GM03348 (cell line): ENCODE measurements around the gene CNN1.
A peak's percentile ranks its signal among the peaks of the same experiment; 100 is the strongest.
"Not testable (repeated sequence)": the region's sequence is repeated elsewhere in the genome, so short reads cannot be mapped to it uniquely, and the experiment has no call there.

ENCODE experiments used
- DNase-seq: peaks from one replicate; pipeline ENCODE4 v3.0.0; 2012; ENCODE audit warnings: low spot score

CNN1 gene

DNA sequence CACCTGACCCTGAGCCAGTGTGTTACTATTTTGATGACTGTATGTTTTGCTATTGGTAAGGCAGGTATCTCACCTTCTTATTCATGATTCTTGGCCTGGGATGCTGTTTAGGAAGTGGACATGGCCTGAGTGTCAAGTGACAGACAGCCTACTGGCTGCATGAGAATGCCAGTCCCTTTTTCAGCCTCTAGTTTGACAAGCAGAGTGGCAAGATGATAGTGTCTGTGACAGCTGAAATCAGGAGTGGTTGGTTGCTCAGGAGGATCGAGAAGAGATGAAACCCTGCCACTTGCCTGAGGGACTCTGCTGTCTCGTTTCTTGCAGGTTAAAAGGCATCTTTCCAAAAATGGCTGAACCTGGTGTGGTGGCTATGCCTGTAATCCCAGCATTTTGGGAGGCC, 27.5 kb downstream of the CNN1 start:
- DNase-seq: no peak

DNA sequence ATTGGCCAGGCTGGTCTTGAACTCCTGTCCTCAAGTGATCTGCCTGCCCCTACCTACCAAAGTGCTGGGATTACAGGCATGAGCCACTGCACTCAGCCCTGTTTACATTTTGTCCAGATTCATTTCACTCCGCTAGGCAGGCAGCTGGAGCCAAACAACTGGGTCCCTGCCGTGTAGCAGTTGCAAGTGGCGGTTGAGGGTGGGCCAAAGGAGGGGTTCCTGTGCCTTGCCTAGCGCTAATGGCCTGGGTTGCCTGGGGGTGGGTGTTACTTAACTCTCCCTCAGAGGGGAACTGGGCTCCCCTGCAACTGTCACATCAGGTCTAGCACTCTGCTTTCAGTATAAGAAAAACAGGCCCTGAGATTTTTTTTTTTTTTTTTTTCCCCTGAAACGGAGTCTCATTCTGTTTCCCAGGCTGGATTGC, 31.4 kb downstream of the CNN1 start:
- DNase-seq: no peak

- DNase-seq: not testable (repeated sequence)
These were observed 34.7 kb downstream of the CNN1 start for GRCh38 chr19:11573354-11573753.

GRCh38 chr19:11573763-11574162, 35.1 kb downstream of the CNN1 start:
- DNase-seq: not testable (repeated sequence)

DNA sequence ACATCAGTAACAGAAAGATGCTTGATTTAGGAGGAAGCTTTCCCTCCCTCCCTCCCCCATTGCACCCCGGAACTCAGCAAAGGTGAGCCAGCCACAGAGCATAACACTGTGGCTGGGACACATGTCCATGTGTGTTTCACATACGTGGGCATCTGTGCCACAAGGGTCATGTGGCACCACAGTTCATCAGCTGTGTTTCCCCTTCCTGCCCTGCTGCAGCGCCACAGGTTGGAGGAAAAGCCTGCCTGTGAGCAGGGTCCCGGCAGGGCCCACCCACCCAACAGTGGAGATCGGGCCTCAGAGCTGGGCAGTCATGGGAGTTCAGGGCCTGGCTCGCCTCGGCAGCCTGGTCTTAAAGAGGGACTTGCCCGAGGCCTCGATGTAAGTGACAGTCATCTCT, 36.0 kb downstream of the CNN1 start:
- DNase-seq: no peak

DNA sequence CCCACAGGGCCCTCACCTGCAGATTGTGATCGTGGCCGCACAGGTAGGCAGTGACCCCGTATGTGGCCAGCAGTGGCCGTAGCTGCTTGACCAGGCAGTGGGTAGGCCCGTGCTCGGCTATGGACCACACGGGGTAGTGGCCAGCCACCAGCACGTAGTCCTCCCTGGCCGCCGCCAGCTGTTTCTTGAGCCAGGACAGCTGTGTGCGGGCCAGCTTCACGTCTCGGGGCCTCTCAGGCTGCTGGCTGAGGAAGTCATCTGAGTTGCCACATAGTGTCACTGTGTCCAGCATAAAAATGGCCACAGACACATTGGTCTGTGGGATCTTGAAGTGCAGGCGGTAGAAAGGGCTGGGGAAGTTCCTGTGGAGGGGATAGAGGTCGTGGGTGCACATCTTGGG, 37.6 kb downstream of the CNN1 start:
- no peak for DNase-seq

DNA sequence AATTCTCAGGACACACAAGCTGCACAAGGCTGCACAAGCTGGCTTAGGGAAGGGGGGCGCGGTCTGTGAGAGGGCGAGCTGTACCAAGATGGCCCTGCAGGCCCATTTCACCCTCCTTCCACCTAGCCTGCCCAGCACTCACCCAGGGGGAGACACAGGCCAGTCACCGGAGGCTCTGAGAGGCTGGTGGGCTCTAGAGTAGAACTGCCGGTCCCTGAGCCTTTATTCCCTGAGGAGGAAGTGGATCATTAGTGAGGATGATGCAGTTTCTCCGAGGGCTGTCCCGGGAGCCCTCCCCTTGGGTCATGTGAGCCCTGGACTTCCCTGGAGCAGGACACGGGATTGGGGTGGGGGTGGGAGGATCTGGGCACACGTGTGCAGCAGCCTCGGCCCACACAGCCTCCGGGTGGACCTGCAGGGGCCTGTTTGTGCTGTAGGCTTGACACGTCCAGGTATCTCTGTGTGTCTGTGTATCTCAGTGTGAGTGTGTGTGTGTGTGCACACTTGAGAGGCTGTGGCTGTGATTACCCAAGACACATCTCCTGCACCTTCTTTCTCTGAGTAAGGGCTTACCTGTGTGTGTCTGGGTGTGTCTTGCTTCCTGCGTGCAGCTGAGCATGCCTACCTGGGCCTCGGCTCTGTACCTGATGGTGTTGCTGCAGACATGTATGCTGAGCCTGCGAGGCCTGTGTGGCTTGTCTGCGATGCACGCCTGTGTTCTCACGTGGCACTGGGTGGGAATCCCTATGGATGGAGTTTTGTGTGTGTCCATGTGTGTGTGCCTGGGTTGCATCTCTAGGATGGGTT, 39.0 kb downstream of the CNN1 start, which contains the start of gene ACP5:
Gene ACP5 (minus strand): TSS at position 195 of the 807 bp plus-strand sequence. CDS start 328 bp downstream, outside the sequence.
- DNase-seq: no peak

GRCh38 chr19:11578258-11579142, 39.8 kb downstream of the CNN1 start:
- no peak for DNase-seq

- DNase-seq: no peak
These were observed 41.5 kb downstream of the CNN1 start for GRCh38 chr19:11580116-11580515.

GRCh38 chr19:11581740-11582139, 43.1 kb downstream of the CNN1 start:
- peak; percentile 37 for DNase-seq

DNA sequence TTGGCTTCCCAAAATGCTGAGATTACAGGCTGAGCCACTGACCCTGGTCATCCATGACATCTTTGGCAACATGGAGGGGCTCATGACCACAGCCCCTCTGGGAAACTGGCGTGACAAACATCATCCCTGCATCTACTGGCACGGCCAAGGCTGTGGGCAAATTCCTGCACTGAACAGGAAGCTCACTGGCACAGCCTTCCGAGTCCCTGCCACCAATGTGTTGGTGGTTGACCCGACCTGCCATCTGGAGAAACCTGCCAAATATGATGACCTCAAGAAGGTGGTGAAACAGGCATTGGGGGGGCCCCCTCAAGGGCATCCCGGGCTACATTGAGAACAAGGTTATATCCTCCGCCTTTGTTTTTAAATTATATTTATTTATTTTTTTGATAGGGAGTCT, 47.7 kb downstream of the CNN1 start:
- DNase-seq: no peak

DNA sequence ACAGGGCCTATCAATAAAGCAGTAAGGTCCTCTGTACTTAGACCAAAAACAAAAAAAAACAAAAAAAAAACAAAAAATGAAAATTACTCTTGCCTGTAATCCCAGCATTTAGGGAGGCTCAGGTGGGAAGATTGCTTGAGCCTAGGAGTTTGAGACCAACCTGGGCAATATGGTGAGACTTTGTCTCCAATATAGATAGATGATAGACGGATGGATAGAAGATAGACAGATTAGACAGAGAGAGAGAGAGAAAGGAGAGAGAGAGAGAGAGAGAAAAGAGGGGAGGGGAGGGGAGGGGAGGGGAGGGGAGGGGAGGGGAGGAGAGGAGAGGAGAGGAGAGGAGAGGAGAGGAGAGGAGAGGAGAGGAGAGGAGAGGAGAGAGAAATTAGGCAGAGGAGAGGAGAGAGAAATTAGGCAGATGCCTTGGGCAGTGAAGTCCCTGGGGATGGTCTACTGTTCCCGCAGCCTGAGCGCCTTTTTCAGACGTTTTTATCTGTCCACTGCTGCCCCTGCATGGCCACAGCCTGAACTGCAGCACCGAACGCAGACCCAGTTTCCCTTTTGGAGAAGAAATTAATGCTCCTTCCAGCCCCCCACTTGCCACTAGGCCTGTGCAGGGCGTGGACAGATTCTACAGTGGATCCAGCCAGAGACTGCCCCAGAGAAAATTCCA, 48.8 kb downstream of the CNN1 start:
- peak; percentile 88 for DNase-seq

DNA sequence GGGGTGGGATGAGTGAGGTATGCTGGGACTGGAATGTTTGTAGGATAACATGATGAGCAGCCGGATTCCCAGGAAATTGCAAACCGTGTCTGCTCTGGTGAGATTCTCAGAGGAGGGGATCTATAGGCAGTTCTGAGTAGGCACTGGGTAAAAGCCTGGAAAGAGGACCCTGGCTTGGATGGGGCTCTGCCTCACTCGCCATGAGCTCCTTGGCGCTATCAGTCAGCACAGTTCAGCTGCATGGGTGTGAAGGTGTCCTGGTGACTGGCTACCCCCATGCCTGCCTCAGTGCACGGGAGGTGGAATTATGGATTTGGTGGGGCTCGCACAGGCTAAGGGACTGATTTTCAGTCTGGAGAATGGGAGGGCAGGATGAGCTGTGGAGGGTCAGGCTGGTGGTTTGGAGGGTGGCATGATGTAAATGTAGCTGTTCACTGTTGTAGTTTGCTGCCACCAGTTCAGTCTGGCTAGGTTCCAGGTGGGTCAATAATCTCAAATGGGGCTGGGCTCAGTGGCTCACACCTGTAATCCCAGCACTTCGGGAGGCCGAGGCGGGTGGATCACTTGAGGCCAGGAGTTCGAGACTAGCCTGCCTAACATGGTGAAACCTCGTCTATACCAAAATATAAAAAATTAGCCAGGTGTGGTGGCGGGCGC, 49.5 kb downstream of the CNN1 start:
- DNase-seq: no peak

GRCh38 chr19:11594084-11594483, 55.4 kb downstream of the CNN1 start:
- no peak for DNase-seq

DNA sequence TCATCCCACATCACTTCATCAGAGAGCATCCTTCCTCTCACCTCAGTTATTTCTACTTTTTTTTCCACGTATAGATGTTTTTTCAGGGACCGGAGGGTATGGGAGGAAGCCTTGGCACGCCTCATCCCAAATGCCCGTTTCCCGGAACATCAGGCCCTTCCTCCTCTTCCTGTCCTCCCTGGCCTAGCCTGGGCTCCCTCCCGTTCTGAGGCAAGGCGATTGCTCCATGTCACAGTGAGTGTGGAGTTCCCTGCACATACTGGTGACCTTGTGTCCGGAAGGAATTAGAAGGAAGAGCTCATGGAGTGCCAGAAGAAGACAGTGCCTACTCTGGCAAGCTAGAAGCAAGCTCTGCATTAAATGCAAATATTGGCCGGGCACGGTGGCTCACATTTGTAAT, 57.5 kb downstream of the CNN1 start:
- DNase-seq: no peak

- peak; percentile 99 for DNase-seq
These were observed 58.8 kb downstream of the CNN1 start, which contains the start of gene ZNF627 for GRCh38 chr19:11597202-11598102. Gene ZNF627, plus strand, starts transcription at chr19:11597483. Its CDS starts 145 bp downstream, at chr19:11597628.

DNA sequence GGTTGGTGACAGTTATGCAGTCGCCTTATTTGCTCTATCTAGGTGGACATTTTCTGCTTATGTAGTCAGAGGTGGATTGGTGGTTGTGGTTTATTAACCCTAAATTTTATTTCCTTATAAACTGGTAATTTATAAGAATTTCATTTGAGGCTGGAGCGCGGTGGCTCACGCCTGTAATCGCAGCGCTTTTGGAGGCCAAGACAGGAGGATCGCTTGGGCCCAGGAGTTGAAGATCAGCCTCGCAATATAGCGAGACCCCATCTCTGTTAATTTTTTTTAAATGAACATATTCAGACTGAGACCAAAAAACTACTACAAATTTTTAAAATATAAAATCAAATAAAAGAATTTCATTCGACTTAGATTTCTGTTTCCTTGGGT, 59.4 kb downstream of the CNN1 start:
- DNase-seq: no peak

GRCh38 chr19:11598746-11599145, 60.1 kb downstream of the CNN1 start:
- DNase-seq: no peak

- DNase-seq: not testable (repeated sequence)
These were observed 61.1 kb downstream of the CNN1 start for GRCh38 chr19:11599704-11600103.
